Right lobe of liver (tissue), 6 donors: ENCODE measurements around the gene ZNF710. TPM values are rescaled to one million over a fixed set of nuclear protein-coding genes. Genes with fewer than 3 reads are reported as not detected.
A peak's percentile ranks its signal among the peaks of the same experiment; 100 is the strongest.

ENCODE experiments used
- ATAC-seq, 4 donors: fragments of 200-7000 bp; cut with Tn5 transposase; one replicate each; pipeline ENCODE4 v1.9.1; 2020; ENCODE audit warnings: mild to moderate bottlenecking in 4 of 4, moderate library complexity in 4 of 4
- DNase-seq, 3 donors: peaks; one replicate each; pipeline ENCODE4 v3.0.0-alpha.2; 2020
- H3K27ac ChIP-seq, 3 donors: fragments of 200-600 bp; one replicate each; pipeline ENCODE4 v1.8.0; 2022
- H3K27me3 ChIP-seq, 2 donors: fragments of 200-600 bp; one replicate each; pipeline ENCODE4 v1.8.0; 2022
- H3K36me3 ChIP-seq, 4 donors: fragments of 200-600 bp; sonication (generic) in 1 of 4; one replicate each; pipeline versions ENCODE4 v1.5.1 to v1.8.0; 2017 to 2022; ENCODE audit warnings: control low read depth in 1 of 4
- H3K4me1 ChIP-seq, 4 donors: fragments of 200-600 bp; sonication (generic) in 1 of 4; one replicate each; pipeline versions ENCODE4 v1.5.1 to v1.8.0; 2017 to 2022; ENCODE audit warnings: control low read depth in 1 of 4
- H3K4me3 ChIP-seq, 3 donors: fragments of 200-600 bp; one replicate each; pipeline ENCODE4 v1.8.0; 2022
- H3K9me3 ChIP-seq, 4 donors: fragments of 200-600 bp; sonication (generic) in 1 of 4; one replicate each; pipeline versions ENCODE4 v1.5.1 to v1.8.0; 2017 to 2022; ENCODE audit warnings: control low read depth in 1 of 4
- POLR2A ChIP-seq: fragments of 450-650 bp; IDR thresholded peaks from one replicate; pipeline ENCODE4 v1.6.1; 2017; ENCODE audit warnings: antibody characterized with exemption, mild to moderate bottlenecking
- WGBS: methylation state at CpG from one replicate; pipeline ENCODE4 v1.1.6; 2018; ENCODE audit warnings: low coverage, low lambda C conversion rate; ENCODE audit not compliant: insufficient coverage; ENCODE audit errors: missing lambda C conversion rate; 5-methylcytosine and 5-hydroxymethylcytosine counted together
- intact Hi-C, 2 donors: fragments of 100-400 bp; cut with DNase I; formaldehyde crosslinking; loops; one replicate each; pipeline versions ENCODE4 v1.11.2 to v1.14.1; 2022
- total RNA-seq, 6 experiments: library from RNA; depleted of rRNA in 2 of 6; stranded (reverse); fragments of >200 nt in 2 of 6; fragmentation: NEBNext Ultra II Directional in 3 of 6; extraction: Animal tissue kit (Norgen Biotek cat#: 25700) in 3 of 6; gene quantifications; one replicate each; pipeline versions ENCODE4 v1.1.0 to v1.2.4, GENCODE V29; 2016 to 2023
- TF ChIP-seq, protein P1 (sequence below), 4 donors: fragments of 200-600 bp in 3 of 4; fragments of 450-650 bp in 1 of 4; IDR thresholded peaks; one replicate each; pipeline versions ENCODE4 v1.5.1 to v1.8.0; 2016 to 2022; ENCODE audit warnings: antibody characterized with exemption in 4 of 4, mild to moderate bottlenecking in 2 of 4
- donor health status: DM: no; HTN: yes; CAD: no.
- donor health status: DM: no; HTN: no; CAD: no.
- donor health status: DM: no; HTN: no; CAD: no.
- donor health status: DM: no; HTN: yes; CAD: no.
- donor health status: DM: no; HTN: yes; CAD: no.

The ZNF710 gene
- total RNA-seq, 6 experiments from 2014 or later, result 4.7 to 17.1 (median 7.4) TPM

DNA sequence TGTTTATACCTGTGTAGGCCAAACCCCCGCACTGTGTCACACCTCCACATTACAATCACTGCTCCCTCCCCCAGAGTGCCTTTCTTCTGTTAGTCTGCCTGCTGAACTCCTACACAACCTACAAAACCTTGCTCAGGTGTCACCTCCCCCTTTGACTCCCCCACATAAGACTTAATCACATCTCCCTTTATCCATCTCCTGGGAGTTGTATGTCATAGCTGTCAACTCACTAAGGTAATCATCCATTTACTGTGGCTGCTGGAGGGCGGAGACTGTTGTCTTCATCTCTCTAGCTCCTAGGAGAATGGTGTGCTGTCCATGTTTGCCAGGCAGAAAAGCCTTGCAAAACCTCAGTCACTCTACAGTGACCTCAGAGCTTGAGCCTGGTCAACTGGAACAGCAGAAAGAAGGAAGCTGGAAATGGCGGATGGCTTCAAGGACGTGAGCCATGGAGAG, 43.8 kb downstream of the ZNF710 start:
- Histone ChIP-seq H3K27ac (no peak overlapping the region), H3K9me3 (no peaks in the 10 kb centered on the region), H3K27me3 (no peaks in the 10 kb centered on the region), H3K36me3 (no peaks in the 10 kb centered on the region), H3K4me1 (peaks cover 0 to 5% (median 0%) of the 10 kb centered on the region in 4 donors), H3K4me3 (no peak overlapping the region)
- 90% methylated on average over 3 of the region's 4 CpGs for WGBS
- DNase-seq, result no peak
- no peak for ATAC-seq
- TF ChIP-seq POLR2A, result no peak
- TF ChIP-seq, protein P1, sequence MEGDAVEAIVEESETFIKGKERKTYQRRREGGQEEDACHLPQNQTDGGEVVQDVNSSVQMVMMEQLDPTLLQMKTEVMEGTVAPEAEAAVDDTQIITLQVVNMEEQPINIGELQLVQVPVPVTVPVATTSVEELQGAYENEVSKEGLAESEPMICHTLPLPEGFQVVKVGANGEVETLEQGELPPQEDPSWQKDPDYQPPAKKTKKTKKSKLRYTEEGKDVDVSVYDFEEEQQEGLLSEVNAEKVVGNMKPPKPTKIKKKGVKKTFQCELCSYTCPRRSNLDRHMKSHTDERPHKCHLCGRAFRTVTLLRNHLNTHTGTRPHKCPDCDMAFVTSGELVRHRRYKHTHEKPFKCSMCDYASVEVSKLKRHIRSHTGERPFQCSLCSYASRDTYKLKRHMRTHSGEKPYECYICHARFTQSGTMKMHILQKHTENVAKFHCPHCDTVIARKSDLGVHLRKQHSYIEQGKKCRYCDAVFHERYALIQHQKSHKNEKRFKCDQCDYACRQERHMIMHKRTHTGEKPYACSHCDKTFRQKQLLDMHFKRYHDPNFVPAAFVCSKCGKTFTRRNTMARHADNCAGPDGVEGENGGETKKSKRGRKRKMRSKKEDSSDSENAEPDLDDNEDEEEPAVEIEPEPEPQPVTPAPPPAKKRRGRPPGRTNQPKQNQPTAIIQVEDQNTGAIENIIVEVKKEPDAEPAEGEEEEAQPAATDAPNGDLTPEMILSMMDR (IDR thresholded peaks at IDR 0.05), result no peak
- intact Hi-C loops, result no loop called here

DNA sequence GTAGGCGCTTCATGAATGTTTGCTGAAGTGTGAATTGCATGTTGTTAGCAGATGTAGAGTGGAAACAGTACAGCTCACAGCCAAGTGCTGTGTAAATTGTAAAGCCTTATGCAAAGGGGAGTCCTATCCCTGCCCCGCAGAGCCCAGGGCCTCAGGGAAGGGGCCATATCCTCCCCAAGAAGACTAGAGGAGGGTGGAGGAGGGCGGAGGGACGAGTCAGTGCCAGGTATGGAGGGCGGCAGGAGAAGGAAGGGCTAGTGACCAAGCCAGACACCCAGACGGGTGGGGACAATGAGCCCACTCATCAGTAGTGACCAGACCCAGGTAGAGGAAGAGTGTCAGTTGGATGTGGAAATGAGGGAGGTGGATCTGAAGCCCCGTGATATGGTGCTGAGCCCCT, 45.2 kb downstream of the ZNF710 start:
- TF ChIP-seq POLR2A, result no peak
- TF ChIP-seq, protein P1 (IDR thresholded peaks at IDR 0.05), result no peak
- peaks cover 0 to 5% (median 0%) of the 10 kb centered on the region in 4 donors for H3K4me1 ChIP-seq
- ATAC-seq (no peak), DNase-seq (peak in 1 of 3 donors; percentile 37)
- no peaks in the 10 kb centered on the region for H3K36me3 ChIP-seq
- WGBS, result 84% methylated on average over 6 of the region's 7 CpGs
- H3K27ac ChIP-seq, result no peak overlapping the region
- intact Hi-C loops, result no loop called here
- no peaks in the 10 kb centered on the region for H3K27me3 ChIP-seq
- H3K9me3 ChIP-seq, result no peaks in the 10 kb centered on the region
- H3K4me3 ChIP-seq, result no peak overlapping the region

DNA sequence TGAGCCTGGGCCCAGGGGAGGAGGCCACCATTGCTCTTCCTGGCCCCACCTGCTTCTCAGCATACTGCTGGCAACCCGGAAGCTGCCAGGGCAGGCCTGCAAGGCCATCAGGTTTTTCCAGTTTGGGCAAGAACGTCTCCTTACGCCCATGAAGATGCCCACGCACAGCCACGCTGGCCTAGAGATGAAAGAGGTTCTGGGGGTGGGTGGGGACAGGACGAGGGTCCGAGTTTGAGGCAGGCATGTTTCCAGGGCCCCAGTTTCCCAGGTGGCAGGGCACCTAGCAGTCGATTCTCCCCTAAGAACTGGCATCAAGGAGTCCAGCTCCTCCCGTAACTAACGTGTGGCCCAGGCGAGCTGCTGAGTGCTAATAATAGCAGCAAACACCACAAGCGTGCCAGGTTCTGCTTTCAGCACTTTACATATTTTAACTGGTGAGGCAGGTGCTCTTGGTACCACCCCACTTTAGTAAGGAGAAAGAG, 45.8 kb downstream of the ZNF710 start:
- ATAC-seq (no peak), DNase-seq (peak in 1 of 3 donors; percentile 48)
- Histone ChIP-seq H3K9me3 (no peaks in the 10 kb centered on the region), H3K4me3 (no peak overlapping the region), H3K27me3 (no peaks in the 10 kb centered on the region), H3K36me3 (no peaks in the 10 kb centered on the region), H3K4me1 (peaks cover 0 to 5% (median 0%) of the 10 kb centered on the region in 4 donors), H3K27ac (no peak overlapping the region)
- WGBS, result 60% methylated on average over 2 of the region's 12 CpGs
- intact Hi-C loops, result no loop called here
- TF ChIP-seq POLR2A, result no peak
- TF ChIP-seq, protein P1 (IDR thresholded peaks at IDR 0.05), result no peak

DNA sequence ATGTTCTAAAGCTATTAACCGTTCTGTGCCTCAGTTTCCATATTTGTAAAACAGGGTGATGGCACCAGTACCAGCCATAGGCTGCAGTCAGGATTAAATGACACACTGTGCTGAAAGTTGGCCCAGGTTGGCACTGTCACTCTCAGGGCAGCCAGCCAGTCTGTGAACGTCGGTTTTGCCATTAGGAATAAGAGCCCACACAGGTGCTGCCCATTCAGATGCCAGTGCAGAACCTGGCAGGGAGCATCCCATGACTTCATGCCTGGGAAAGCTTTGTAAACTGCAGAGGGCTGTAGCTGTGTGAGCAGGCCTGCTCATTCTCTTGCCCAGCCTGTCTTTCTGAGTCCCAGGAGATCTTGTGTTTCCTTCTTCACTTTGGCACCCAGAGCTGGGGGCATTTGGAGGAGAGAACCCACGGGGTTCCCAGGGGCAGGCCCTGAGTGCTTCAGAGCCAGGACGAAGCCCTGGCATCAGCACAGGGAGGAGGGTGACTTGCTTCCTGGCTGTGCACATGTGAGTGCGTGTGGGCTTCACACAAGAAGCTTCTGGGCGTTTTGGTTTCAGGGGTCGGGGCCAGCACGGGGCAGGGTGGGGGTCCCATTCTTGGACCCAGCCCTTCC, 46.9 kb downstream of the ZNF710 start:
- H3K4me1 ChIP-seq, result peaks cover 0 to 5% (median 0%) of the 10 kb centered on the region in 4 donors
- TF ChIP-seq, protein P1 (IDR thresholded peaks at IDR 0.05), result no peak
- TF ChIP-seq POLR2A, result no peak
- H3K27me3 ChIP-seq, result no peaks in the 10 kb centered on the region
- 49% methylated on average over 5 of the region's 9 CpGs for WGBS
- H3K27ac ChIP-seq, result no peak overlapping the region
- intact Hi-C loops, result no loop called here
- ATAC-seq (peak; percentile 6 to 72 (median 48)), DNase-seq (peak in 2 of 3 donors; percentile 58 to 68)
- no peaks in the 10 kb centered on the region for H3K9me3 ChIP-seq
- H3K4me3 ChIP-seq, result no peak overlapping the region
- H3K36me3 ChIP-seq, result no peaks in the 10 kb centered on the region
